Ovary (tissue), 9 donors: ENCODE measurements around the gene FBXL13. TPM values are rescaled to one million over a fixed set of nuclear protein-coding genes. Genes with fewer than 3 reads are reported as not detected.
A peak's percentile ranks its signal among the peaks of the same experiment; 100 is the strongest.

ENCODE experiments used
- DNase-seq, 5 donors: peaks; one replicate each; pipeline ENCODE4 v3.0.0-alpha.2; 2019 to 2020
- H3K27ac ChIP-seq, 2 donors: fragments of 200-600 bp; one replicate each; pipeline versions ENCODE4 v1.5.1 to v1.8.0; 2019 to 2022
- H3K27me3 ChIP-seq: fragments of 200-600 bp; one replicate; pipeline ENCODE4 v1.8.0; 2022
- H3K36me3 ChIP-seq: fragments of 200-600 bp; sonication (generic); one replicate; pipeline ENCODE4 v1.5.1; 2019
- H3K4me1 ChIP-seq: one replicate; pipeline ENCODE4 v1.8.1; 2013; ENCODE audit warnings: mild to moderate bottlenecking, moderate library complexity; ENCODE audit not compliant: insufficient read depth
- H3K4me3 ChIP-seq: fragments of 200-600 bp; sonication (generic); one replicate; pipeline ENCODE4 v1.5.1; 2017
- H3K9me3 ChIP-seq, 2 donors: fragments of 200-600 bp in 1 of 2; sonication (generic) in 1 of 2; one replicate each; pipeline versions ENCODE4 v1.5.1 to v1.8.1; 2013 to 2019; ENCODE audit warnings: mild to moderate bottlenecking in 1 of 2, moderate library complexity in 1 of 2
- EP300 ChIP-seq: sonication (generic); formaldehyde crosslinking; IDR thresholded peaks from one replicate; pipeline ENCODE4 v1.6.1; 2017; ENCODE audit warnings: antibody characterized with exemption
- POLR2A ChIP-seq: fragments of 450-650 bp; IDR thresholded peaks from one replicate; pipeline ENCODE4 v1.6.1; 2017; ENCODE audit warnings: antibody characterized with exemption, mild to moderate bottlenecking, moderate library complexity
- WGBS, 3 donors: extraction: QIAGEN DNeasy Blood & Tissue Kit in 1 of 3; methylation state at CpG; one replicate each; pipeline versions ENCODE4 v1.1.5 to v1.1.7; 2013 to 2017; 5-methylcytosine and 5-hydroxymethylcytosine counted together
- intact Hi-C, 4 donors: fragments of 100-400 bp; cut with DNase I; formaldehyde crosslinking; loops; one replicate each; pipeline versions ENCODE4 v1.11.0 to v1.15.1; 2022 to 2023
- polyA plus RNA-seq, 2 donors: library from polyadenylated mRNA; stranded (reverse); fragments of 200-250 nt in 1 of 2; fragments of 350-450 nt in 1 of 2; fragmentation: Illumina TruSeq in 1 of 2; extraction: RNeasy Lipid Tissue Mini Kit (QIAGEN cat#74804) in 1 of 2; gene quantifications; one replicate each; pipeline ENCODE4 v1.2.3, GENCODE V29; 2013 to 2014
- total RNA-seq, 7 donors: library from RNA; depleted of rRNA in 2 of 7; stranded (reverse); fragments of >200 nt in 2 of 7; fragmentation: NEBNext Ultra II Directional in 3 of 7; extraction: Animal tissue kit (Norgen Biotek cat#: 25700) in 3 of 7; gene quantifications; one replicate each; pipeline versions ENCODE4 v1.1.0 to v1.2.4, GENCODE V29; 2016 to 2023
- TF ChIP-seq, protein P1 (sequence below), 3 donors: fragments of 450-650 bp in 2 of 3; fragments of 200-600 bp in 1 of 3; IDR thresholded peaks; one replicate each; pipeline versions ENCODE4 v1.5.1 to v1.8.0; 2016 to 2022; ENCODE audit warnings: antibody characterized with exemption in 3 of 3, mild to moderate bottlenecking in 1 of 3
- donor health status: DM: no; HTN: no; CAD: no; lungs with moderate emphysema.
- donor health status: DM: no; HTN: no; CAD: no.
- donor health status: Bipolar disorder and iron deficiency.
- donor health status: DM: yes; HTN: yes; CAD: no.
- donor health status: DM: no; HTN: no; CAD: no.
- donor health status: DM: yes; HTN: yes; CAD: no.

FBXL13 gene
- total and polyA plus RNA-seq, 9 donors: 1.1 to 13.3 (median 6.0) TPM

GRCh38 chr7:102988631-102989560 is 85.7 kb downstream of the FBXL13 start:
- TF ChIP-seq, protein P1, sequence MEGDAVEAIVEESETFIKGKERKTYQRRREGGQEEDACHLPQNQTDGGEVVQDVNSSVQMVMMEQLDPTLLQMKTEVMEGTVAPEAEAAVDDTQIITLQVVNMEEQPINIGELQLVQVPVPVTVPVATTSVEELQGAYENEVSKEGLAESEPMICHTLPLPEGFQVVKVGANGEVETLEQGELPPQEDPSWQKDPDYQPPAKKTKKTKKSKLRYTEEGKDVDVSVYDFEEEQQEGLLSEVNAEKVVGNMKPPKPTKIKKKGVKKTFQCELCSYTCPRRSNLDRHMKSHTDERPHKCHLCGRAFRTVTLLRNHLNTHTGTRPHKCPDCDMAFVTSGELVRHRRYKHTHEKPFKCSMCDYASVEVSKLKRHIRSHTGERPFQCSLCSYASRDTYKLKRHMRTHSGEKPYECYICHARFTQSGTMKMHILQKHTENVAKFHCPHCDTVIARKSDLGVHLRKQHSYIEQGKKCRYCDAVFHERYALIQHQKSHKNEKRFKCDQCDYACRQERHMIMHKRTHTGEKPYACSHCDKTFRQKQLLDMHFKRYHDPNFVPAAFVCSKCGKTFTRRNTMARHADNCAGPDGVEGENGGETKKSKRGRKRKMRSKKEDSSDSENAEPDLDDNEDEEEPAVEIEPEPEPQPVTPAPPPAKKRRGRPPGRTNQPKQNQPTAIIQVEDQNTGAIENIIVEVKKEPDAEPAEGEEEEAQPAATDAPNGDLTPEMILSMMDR (IDR thresholded peaks at IDR 0.05): no peak
- TF ChIP-seq POLR2A (no peak), EP300 (no peak)
- H3K4me1 ChIP-seq: peaks cover 25% of the 10 kb centered on the region
- no peaks in the 10 kb centered on the region for H3K9me3 ChIP-seq
- no peaks in the 10 kb centered on the region for H3K36me3 ChIP-seq
- WGBS, 3 donors: 42 to 48% (median 43%) methylated on average over 6 of the region's 6 CpGs
- intact Hi-C loops: no loop called here
- peak overlapping the region; percentile 9 to 44 for H3K27ac ChIP-seq
- DNase-seq: no peak
- H3K27me3 ChIP-seq: no peaks in the 10 kb centered on the region
- H3K4me3 ChIP-seq: no peak overlapping the region

GRCh38 chr7:102988088-102988487 is 86.5 kb downstream of the FBXL13 start:
- Histone ChIP-seq H3K4me1 (peaks cover 25% of the 10 kb centered on the region), H3K27ac (no peak overlapping the region), H3K36me3 (no peaks in the 10 kb centered on the region), H3K4me3 (no peak overlapping the region), H3K9me3 (no peaks in the 10 kb centered on the region), H3K27me3 (no peaks in the 10 kb centered on the region)
- 66 to 73% (median 67%) methylated on average over 2 of the region's 2 CpGs for WGBS, 3 donors
- intact Hi-C loops: no loop called here
- TF ChIP-seq POLR2A (no peak), EP300 (no peak)
- TF ChIP-seq, protein P1 (IDR thresholded peaks at IDR 0.05): no peak
- no peak for DNase-seq

DNA sequence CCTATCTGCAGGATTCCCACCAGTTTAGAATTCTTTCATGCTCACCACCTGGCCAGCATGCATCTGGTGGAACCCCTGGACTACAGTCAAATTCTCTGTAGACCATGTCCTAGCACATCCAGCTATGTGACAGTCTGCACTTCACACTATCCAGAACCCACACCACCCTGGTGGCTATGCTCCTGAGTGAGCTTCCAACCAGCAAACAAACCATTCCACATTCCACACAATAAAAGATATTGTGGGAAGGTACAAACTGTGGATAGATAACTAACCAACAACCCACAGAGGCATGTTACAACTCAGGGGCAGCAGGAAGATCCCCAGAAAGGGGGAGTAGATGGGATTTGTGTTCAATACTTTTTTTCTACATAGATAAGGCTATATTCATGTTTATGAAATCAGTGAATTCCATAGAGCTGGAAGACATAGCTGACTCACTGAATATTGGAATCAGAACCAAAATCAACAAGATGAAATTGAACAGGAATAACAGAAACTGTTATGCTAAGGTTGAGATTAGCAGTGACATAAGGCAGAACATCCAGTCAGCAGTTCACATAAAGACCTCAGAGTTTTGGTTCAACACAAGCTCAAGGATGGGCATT is 89.3 kb downstream of the FBXL13 start:
- peaks cover 11% of the 10 kb centered on the region for H3K4me1 ChIP-seq
- no peak overlapping the region for H3K4me3 ChIP-seq
- no peak for DNase-seq
- H3K9me3 ChIP-seq: no peaks in the 10 kb centered on the region
- no peak overlapping the region for H3K27ac ChIP-seq
- TF ChIP-seq EP300: no peak
- no peak for TF ChIP-seq POLR2A
- H3K36me3 ChIP-seq: no peaks in the 10 kb centered on the region
- intact Hi-C loops: no loop called here
- H3K27me3 ChIP-seq: no peaks in the 10 kb centered on the region

GRCh38 chr7:102983602-102984001 is 91.0 kb downstream of the FBXL13 start:
- Histone ChIP-seq H3K27ac (no peak overlapping the region), H3K4me3 (no peak overlapping the region), H3K36me3 (no peaks in the 10 kb centered on the region), H3K9me3 (no peaks in the 10 kb centered on the region), H3K4me1 (peaks cover 2% of the 10 kb centered on the region), H3K27me3 (no peaks in the 10 kb centered on the region)
- intact Hi-C loops: no loop called here
- 79 to 81% (median 81%) methylated on average over 7 of the region's 7 CpGs for WGBS, 3 donors
- no peak for DNase-seq
- TF ChIP-seq POLR2A (no peak), EP300 (no peak)
- TF ChIP-seq, protein P1 (IDR thresholded peaks at IDR 0.05): no peak

- Histone ChIP-seq H3K27ac (no peak overlapping the region), H3K4me1 (no peaks in the 10 kb centered on the region), H3K27me3 (no peaks in the 10 kb centered on the region), H3K36me3 (no peaks in the 10 kb centered on the region), H3K4me3 (no peak overlapping the region), H3K9me3 (no peaks in the 10 kb centered on the region)
- no peak for DNase-seq
- TF ChIP-seq, protein P1 (IDR thresholded peaks at IDR 0.05): no peak
- no peak for TF ChIP-seq POLR2A
- no peak for TF ChIP-seq EP300
- WGBS, 3 donors: 82 to 89% (median 88%) methylated on average over 1 of the region's 1 CpG
- intact Hi-C loops: no loop called here
These were observed 92.4 kb downstream of the FBXL13 start for GRCh38 chr7:102982235-102982634.
